HG02571 (cell line): ENCODE data around the gene ZNF121.
"Not testable (repeated sequence)": the region's sequence is repeated elsewhere in the genome, so short reads cannot be mapped to it uniquely, and the experiment has no call there.

Experiments used
- ATAC-seq: cut with Tn5 transposase; IDR thresholded peaks from one replicate; pipeline ENCODE4 v1.9.1; 2021; ENCODE audit warnings: mild to moderate bottlenecking, moderate library complexity; ENCODE audit not compliant: unreplicated experiment

Gene ZNF121

GRCh38 chr19:9539201-9539600, 45.1 kb downstream of the ZNF121 start:
- ATAC-seq, result not testable (repeated sequence)

- ATAC-seq, result no peak
Measured at GRCh38 chr19:9538183-9539058, 45.9 kb downstream of the ZNF121 start, which contains the start of gene ZNF426. Gene ZNF426, minus strand, starts transcription at chr19:9538645. Its CDS starts 2,413 bp downstream, at chr19:9536232.

- ATAC-seq, result no peak
Measured at GRCh38 chr19:9535934-9536333, 48.4 kb downstream of the ZNF121 start.

GRCh38 chr19:9531933-9532332, 52.4 kb downstream of the ZNF121 start:
- ATAC-seq, result no peak

GRCh38 chr19:9528757-9529336, 55.5 kb downstream of the ZNF121 start:
- ATAC-seq, result no peak

- ATAC-seq, result no peak
Measured at GRCh38 chr19:9523885-9524474, 60.3 kb downstream of the ZNF121 start.
